IMR-90 (cell line): ENCODE results near the gene IGF1R. TPM values are rescaled to one million over a fixed set of nuclear protein-coding genes. Genes with fewer than 3 reads are reported as not detected.

Experiments used
- ATAC-seq: fragments of 200-7000 bp; cut with Tn5 transposase; 2 replicates; pipeline ENCODE4 v1.9.1; 2020; ENCODE audit warnings: low read depth, mild to moderate bottlenecking, moderate library complexity
- BruUV-seq: library from RNA; stranded (reverse); fragments of 400-500 nt; replicated peaks from 2 replicates; lab custom pipeline; 2021; lab: Mats Ljungman, UMichigan
- CTCF ChIA-PET: fragments of 300-600 bp; formaldehyde crosslinking; extraction: SDS; loops from one replicate; lab custom pipeline; 2021; ENCODE audit warnings: antibody characterized with exemption; lab: Yijun Ruan, JAX
- POLR2A ChIA-PET: fragments of 300-600 bp; sonication (Branson Sonifier 250); formaldehyde crosslinking; loops from one replicate; lab custom pipeline; 2022; ENCODE audit warnings: antibody characterized with exemption; ENCODE audit not compliant: unreplicated experiment; lab: Charles Lee
- DNase-seq: peaks from one replicate; pipeline ENCODE4 v3.0.0; 2013
- H2AFZ ChIP-seq: replicated peaks from 2 replicates; pipeline ENCODE3; 2013; ENCODE audit warnings: low read length, mild to moderate bottlenecking; ENCODE audit not compliant: poor library complexity
- H2AK5ac ChIP-seq: 2 replicates; pipeline ENCODE4 v1.6.1; 2013; ENCODE audit warnings: low read depth, low read length, inconsistent platforms
- H2AK9ac ChIP-seq: replicated peaks from 2 replicates; pipeline ENCODE3; 2013; ENCODE audit warnings: mild to moderate bottlenecking, low read depth, low read length, moderate library complexity; ENCODE audit not compliant: poor library complexity
- H2BK120ac ChIP-seq: 2 replicates; pipeline ENCODE4 v1.6.1; 2013; ENCODE audit warnings: low read depth, low read length, inconsistent platforms
- H2BK15ac ChIP-seq: 3 replicates; pipeline ENCODE4 v1.6.1; 2013; ENCODE audit warnings: low read depth, low read length, inconsistent platforms
- H2BK20ac ChIP-seq: 2 replicates; pipeline ENCODE4 v1.6.1; 2013; ENCODE audit warnings: low read depth, mild to moderate bottlenecking, inconsistent platforms, low read length, moderate library complexity
- H2BK5ac ChIP-seq: 2 replicates; pipeline ENCODE4 v1.6.1; 2013; ENCODE audit warnings: mild to moderate bottlenecking, low read depth, low read length, inconsistent platforms; ENCODE audit not compliant: poor library complexity, severe bottlenecking
- H3K14ac ChIP-seq: replicated peaks from 2 replicates; pipeline ENCODE4 v1.6.1; 2013; ENCODE audit warnings: low read depth, low read length, inconsistent platforms
- H3K18ac ChIP-seq: 2 replicates; pipeline ENCODE4 v1.6.1; 2013; ENCODE audit warnings: low read depth, low read length, control low read depth
- H3K23ac ChIP-seq: 2 replicates; pipeline ENCODE4 v1.6.1; 2013; ENCODE audit warnings: low read depth, low read length, inconsistent platforms
- H3K27ac ChIP-seq: 2 replicates; pipeline ENCODE4 v1.5.1; 2013; ENCODE audit warnings: mild to moderate bottlenecking, control low read depth, low read length; ENCODE audit not compliant: insufficient read depth
- H3K27me3 ChIP-seq: 2 replicates; pipeline ENCODE4 v1.6.1; 2013; ENCODE audit warnings: low read length; ENCODE audit not compliant: control insufficient read depth, insufficient read depth
- H3K36me3 ChIP-seq: 2 replicates; pipeline ENCODE4 v1.6.1; 2013; ENCODE audit warnings: low read length, mixed read lengths; ENCODE audit not compliant: control insufficient read depth, insufficient read depth
- H3K4ac ChIP-seq: 2 replicates; pipeline ENCODE4 v1.6.1; 2013; ENCODE audit warnings: low read depth, low read length, inconsistent platforms
- H3K4me1 ChIP-seq: 2 replicates; pipeline ENCODE4 v1.6.1; 2013; ENCODE audit warnings: low read length, mixed read lengths; ENCODE audit not compliant: control insufficient read depth, insufficient read depth
- H3K4me2 ChIP-seq: 2 replicates; pipeline ENCODE4 v1.6.1; 2013; ENCODE audit warnings: low read depth, mild to moderate bottlenecking, control low read depth, low read length, moderate library complexity
- H3K4me3 ChIP-seq: 2 replicates; pipeline ENCODE4 v1.5.1; 2013; ENCODE audit warnings: low read depth, mild to moderate bottlenecking, control low read depth, low read length, moderate library complexity; ENCODE audit not compliant: insufficient read depth
- H3K56ac ChIP-seq: 2 replicates; pipeline ENCODE4 v1.6.1; 2013; ENCODE audit warnings: low read length, inconsistent platforms; ENCODE audit not compliant: insufficient read depth; ENCODE audit errors: extremely low read depth
- H3K79me1 ChIP-seq, 2 experiments: 2 replicates each; pipeline ENCODE4 v1.6.1; 2013; ENCODE audit warnings: low read length in 2 of 2, inconsistent platforms in 1 of 2, low read depth in 1 of 2
- H3K9ac ChIP-seq: 2 replicates; pipeline ENCODE4 v1.6.1; 2013; ENCODE audit warnings: low read depth, low read length, control low read depth
- H3K9me1 ChIP-seq: 2 replicates; pipeline ENCODE4 v1.6.1; 2013; ENCODE audit warnings: low read length, inconsistent platforms; ENCODE audit not compliant: insufficient read depth
- H3K9me3 ChIP-seq: 2 replicates; pipeline ENCODE4 v1.6.1; 2013; ENCODE audit warnings: low read length; ENCODE audit not compliant: control insufficient read depth, insufficient read depth
- H4K20me1 ChIP-seq: 2 replicates; pipeline ENCODE4 v1.6.1; 2013; ENCODE audit warnings: low read length, inconsistent platforms; ENCODE audit not compliant: insufficient read depth
- H4K5ac ChIP-seq: 2 replicates; pipeline ENCODE4 v1.6.1; 2013; ENCODE audit warnings: mild to moderate bottlenecking, low read depth, low read length, control low read depth
- H4K8ac ChIP-seq, 2 experiments: 2 replicates each; pipeline ENCODE4 v1.6.1; 2013; ENCODE audit warnings: low read depth in 2 of 2, low read length in 2 of 2, control low read depth in 1 of 2, inconsistent platforms in 1 of 2
- H4K91ac ChIP-seq: 2 replicates; pipeline ENCODE4 v1.6.1; 2013; ENCODE audit warnings: low read depth, low read length, inconsistent platforms; ENCODE audit not compliant: insufficient read depth
- BHLHE40 ChIP-seq: fragments of 150-350 bp; IDR thresholded peaks from 2 replicates; pipeline ENCODE4 v1.6.1; 2016; ENCODE audit warnings: mild to moderate bottlenecking, low read depth, low read length
- CHD1 ChIP-seq: IDR thresholded peaks from 2 replicates; pipeline ENCODE4 v1.6.1; 2012; ENCODE audit warnings: low read depth, low read length, improper control_type of control experiment
- MXI1 ChIP-seq: IDR thresholded peaks from 2 replicates; pipeline ENCODE4 v1.6.1; 2012; ENCODE audit warnings: low read depth, mild to moderate bottlenecking, low read length, moderate library complexity, borderline replicate concordance
- RCOR1 ChIP-seq: IDR thresholded peaks from 2 replicates; pipeline ENCODE4 v1.6.1; 2012; ENCODE audit warnings: mild to moderate bottlenecking, low read length, improper control_type of control experiment; ENCODE audit not compliant: insufficient replicate concordance
- WGBS, 2 experiments: methylation state at CpG; one replicate each; pipeline versions ENCODE4 v1.1.5 to v1.1.7; 2013; ENCODE audit warnings: missing lambda C conversion rate in 2 of 2; ENCODE audit not compliant: insufficient read length in 1 of 2; ENCODE audit errors: extremely low coverage in 2 of 2; 5-methylcytosine and 5-hydroxymethylcytosine counted together
- dilution Hi-C: fragments of 300-500 bp; cut with HindIII; formaldehyde crosslinking; loops from one replicate; pipeline ENCODE4 v1.14.3; 2018; ENCODE audit warnings: low sequenced_read_pairs; ENCODE audit not compliant: unreplicated experiment
- in situ Hi-C: fragments of 300-500 bp; cut with MboI; formaldehyde crosslinking; loops from 3 replicates; pipeline ENCODE4 v1.14.3; 2019; ENCODE audit warnings: low sequenced_read_pairs, inconsistent platforms, mixed read lengths
- intact Hi-C: fragments of 100-400 bp; cut with micrococcal nuclease; formaldehyde crosslinking; loops from 2 replicates; pipeline ENCODE4 v1.10.0; 2022
- polyA plus RNA-seq, 3 experiments: library from polyadenylated mRNA; depleted of rRNA; stranded (reverse); fragments of >200 nt; gene quantifications; 2 replicates each; pipeline ENCODE4 v1.2.3, GENCODE V29; 2012; ENCODE audit warnings: low replicate concordance in 1 of 3
- total RNA-seq: library from RNA; depleted of rRNA; stranded (reverse); fragments of >200 nt; gene quantifications from 2 replicates; pipeline ENCODE4 v1.2.3, GENCODE V29; 2012

IGF1R gene
- total and polyA plus RNA-seq, 2 of the 4 experiments (the other 2 are of a cell fraction), result 24.0 to 24.9 TPM

DNA sequence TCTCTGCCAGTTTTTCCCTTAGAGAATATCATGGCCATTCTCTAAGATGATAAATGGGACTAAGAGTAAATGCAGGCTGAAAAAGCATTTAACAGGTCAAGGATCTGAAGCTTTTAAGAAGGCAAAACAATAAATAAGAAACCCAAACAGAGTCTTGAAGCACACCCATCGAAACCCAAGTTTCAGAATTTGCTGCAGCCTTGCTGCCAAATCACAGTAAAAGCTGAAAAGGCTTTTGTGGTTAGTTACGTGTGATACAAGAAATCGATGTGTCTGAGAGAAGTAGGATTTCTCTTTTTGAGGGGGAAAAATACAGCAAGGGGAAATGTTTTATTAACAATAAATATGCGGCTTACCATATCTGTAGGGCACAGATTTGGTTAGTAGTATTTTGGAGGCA, 92.0 kb downstream of the IGF1R start:
- in situ Hi-C loops, result no loop called here
- BruUV-seq, result no TSS peak
- dilution Hi-C loops, result no loop called here
- Histone ChIP-seq H3K36me3 (no peaks in the 10 kb centered on the region), H4K91ac (no peak overlapping the region), H2AK5ac (no peak overlapping the region), H2BK15ac (no peak overlapping the region), H3K18ac (no peak overlapping the region), H3K4me2 (no peak overlapping the region), H3K4me3 (no peak overlapping the region), H3K9ac (no peak overlapping the region), H2BK120ac (no peak overlapping the region), H3K4me1 (peaks cover 16% of the 10 kb centered on the region), H3K9me1 (peaks cover 33% of the 10 kb centered on the region), H2BK5ac (no peak overlapping the region), H4K8ac (no peak overlapping the region), H4K20me1 (peaks cover 98% of the 10 kb centered on the region), H3K56ac (no peak overlapping the region), H3K4ac (no peak overlapping the region), H3K14ac (no peak overlapping the region), H3K79me1 (peaks cover 33 to 96% of the 10 kb centered on the region in 2 experiments), H2AK9ac (no peak overlapping the region), H2BK20ac (no peak overlapping the region), H2AFZ (no peak overlapping the region), H3K27me3 (no peaks in the 10 kb centered on the region), H3K27ac (no peak overlapping the region), H3K9me3 (no peaks in the 10 kb centered on the region), H4K5ac (no peak overlapping the region), H3K23ac (no peak overlapping the region)
- ChIA-PET POLR2A (no interaction called here), CTCF (interaction anchor here (0.8 kb wide), 1 partner anchor 14 kb away, joined by 3 read pairs; no protein-coding TSS in a partner anchor)
- WGBS, 2 experiments, result no CpG with 5 or more reads among the region's 4 CpGs
- ATAC-seq (no peak), DNase-seq (no peak)
- intact Hi-C loops, result no loop called here
- TF ChIP-seq RCOR1, result no peak
- no peak for TF ChIP-seq MXI1
- no peak for TF ChIP-seq CHD1
- TF ChIP-seq BHLHE40, result no peak
